H1 (cell line): ENCODE measurements around the gene ZNF77. TPM values are rescaled to one million over a fixed set of nuclear protein-coding genes. Genes with fewer than 3 reads are reported as not detected.

Experiments
- CTCF ChIA-PET: fragments of 300-600 bp; sonication (Branson Sonifier 250); formaldehyde crosslinking; loops from one replicate; lab custom pipeline; 2021; ENCODE audit not compliant: partially characterized antibody; lab: Charles Lee
- POLR2A ChIA-PET: fragments of 300-600 bp; sonication (Branson Sonifier 250); formaldehyde crosslinking; loops from one replicate; lab custom pipeline; 2021; ENCODE audit warnings: inconsistent platforms; ENCODE audit not compliant: partially characterized antibody; lab: Charles Lee
- DNase-seq, 2 experiments: peaks; one replicate each; pipeline versions ENCODE4 v3.0.0 to v3.0.0-alpha.2; 2010 to 2022; ENCODE audit warnings: low spot score in 2 of 2, low read depth in 1 of 2, mixed read lengths in 1 of 2
- FAIRE-seq: peaks from 2 replicates; lab custom pipeline; 2011; peaks lifted over from hg19 to GRCh38; lab: Jason Lieb, UNC
- H2AFZ ChIP-seq: 2 replicates; pipeline ENCODE4 v1.8.1; 2012; ENCODE audit warnings: low read length, inconsistent platforms
- H2AK5ac ChIP-seq: 2 replicates; pipeline ENCODE4 v1.6.1; 2013; ENCODE audit warnings: low read depth, low read length
- H2BK120ac ChIP-seq: replicated peaks from 2 replicates; pipeline ENCODE3; 2013; ENCODE audit warnings: low read depth, low read length, inconsistent platforms
- H2BK12ac ChIP-seq: 2 replicates; pipeline ENCODE4 v1.6.1; 2013; ENCODE audit warnings: low read depth, low read length
- H2BK15ac ChIP-seq: 2 replicates; pipeline ENCODE4 v1.6.1; 2013; ENCODE audit warnings: low read length
- H2BK20ac ChIP-seq: 2 replicates; pipeline ENCODE4 v1.6.1; 2013; ENCODE audit warnings: low read length
- H2BK5ac ChIP-seq: 2 replicates; pipeline ENCODE4 v1.6.1; 2013; ENCODE audit warnings: low read depth, low read length
- H3K14ac ChIP-seq: 2 replicates; pipeline ENCODE4 v1.6.1; 2013; ENCODE audit warnings: inconsistent platforms; ENCODE audit not compliant: insufficient read length
- H3K18ac ChIP-seq: 2 replicates; pipeline ENCODE4 v1.6.1; 2013; ENCODE audit warnings: low read length; ENCODE audit errors: extremely low read depth
- H3K23ac ChIP-seq: 2 replicates; pipeline ENCODE4 v1.6.1; 2013; ENCODE audit warnings: inconsistent platforms; ENCODE audit not compliant: insufficient read length
- H3K23me2 ChIP-seq: 2 replicates; pipeline ENCODE4 v1.6.1; 2013; ENCODE audit warnings: low read depth, low read length
- H3K27ac ChIP-seq: 2 replicates; pipeline ENCODE4 v1.6.1; 2011; ENCODE audit warnings: low read depth, low read length, inconsistent platforms
- H3K27me3 ChIP-seq, 4 experiments: replicated peaks in 1 of 4; 1 replicate in 1 of 4; 2 replicates in 3 of 4; pipeline versions ENCODE4 v1.6.1 to v1.8.1; 2011 to 2013; ENCODE audit warnings: low read length in 3 of 4, mild to moderate bottlenecking in 3 of 4, inconsistent platforms in 2 of 4, mixed read lengths in 2 of 4, moderate library complexity in 1 of 4; ENCODE audit not compliant: control insufficient read depth in 3 of 4, insufficient read depth in 3 of 4; ENCODE audit errors: extremely low read depth in 1 of 4
- H3K36me3 ChIP-seq, 4 experiments: 2 replicates each; pipeline versions ENCODE4 v1.6.1 to v1.8.1; 2011 to 2013; ENCODE audit warnings: mild to moderate bottlenecking in 4 of 4, low read length in 3 of 4, moderate library complexity in 2 of 4, control low read depth in 1 of 4, inconsistent platforms in 1 of 4; ENCODE audit not compliant: insufficient read depth in 4 of 4, control insufficient read depth in 2 of 4
- H3K4ac ChIP-seq: replicated peaks from 2 replicates; pipeline ENCODE3; 2013; ENCODE audit warnings: low read length, low read depth, mixed read lengths, inconsistent platforms; ENCODE audit not compliant: insufficient read length
- H3K4me1 ChIP-seq, 4 experiments: replicated peaks in 1 of 4; 1 replicate in 1 of 4; 2 replicates in 3 of 4; pipeline versions ENCODE4 v1.6.1 to v1.8.1; 2011 to 2013; ENCODE audit warnings: low read length in 3 of 4, inconsistent platforms in 2 of 4, mixed read lengths in 1 of 4; ENCODE audit not compliant: insufficient read depth in 4 of 4, control insufficient read depth in 3 of 4
- H3K4me2 ChIP-seq, 2 experiments: 2 replicates each; pipeline versions ENCODE4 v1.6.1 to v1.8.1; 2011 to 2013; ENCODE audit warnings: low read depth in 2 of 2, low read length in 2 of 2, control low read depth in 1 of 2, inconsistent platforms in 1 of 2, mild to moderate bottlenecking in 1 of 2; ENCODE audit not compliant: insufficient read depth in 1 of 2
- H3K4me3 ChIP-seq, 4 experiments: fragments of 200-600, 300-600 bp in 1 of 4; sonication (generic), shearing (Covaris generic), sonication (Bioruptor Twin) in 1 of 4; 2 replicates each; pipeline versions ENCODE4 v1.5.1 to v1.8.1; 2011 to 2016; ENCODE audit warnings: low read length in 4 of 4, low read depth in 3 of 4, control low read depth in 2 of 4, inconsistent platforms in 2 of 4, mild to moderate bottlenecking in 2 of 4, mixed read lengths in 1 of 4, moderate library complexity in 1 of 4; ENCODE audit not compliant: insufficient read depth in 2 of 4; ENCODE audit errors: extremely low read depth in 1 of 4
- H3K56ac ChIP-seq: replicated peaks from 2 replicates; pipeline ENCODE3; 2013; ENCODE audit warnings: low read depth, mild to moderate bottlenecking, mixed read lengths, low read length, inconsistent platforms; ENCODE audit not compliant: insufficient read length
- H3K79me1 ChIP-seq: 2 replicates; pipeline ENCODE4 v1.6.1; 2013; ENCODE audit warnings: low read depth, low read length, control low read depth
- H3K79me2 ChIP-seq, 2 experiments: 2 replicates each; pipeline versions ENCODE4 v1.6.1 to v1.8.1; 2012 to 2013; ENCODE audit warnings: low read length in 2 of 2, mild to moderate bottlenecking in 2 of 2, inconsistent platforms in 1 of 2; ENCODE audit not compliant: insufficient read depth in 2 of 2, control insufficient read depth in 1 of 2
- H3K9ac ChIP-seq, 4 experiments: replicated peaks in 1 of 4; 1 replicate in 1 of 4; 2 replicates in 3 of 4; pipeline versions ENCODE4 v1.6.1 to v1.8.1; 2011 to 2013; ENCODE audit warnings: low read depth in 3 of 4, low read length in 3 of 4, control low read depth in 2 of 4, mild to moderate bottlenecking in 2 of 4, moderate library complexity in 2 of 4, inconsistent platforms in 1 of 4; ENCODE audit errors: extremely low read depth in 1 of 4
- H3K9me3 ChIP-seq, 2 experiments: 2 replicates each; pipeline versions ENCODE4 v1.6.1 to v1.8.1; 2012 to 2013; ENCODE audit warnings: mild to moderate bottlenecking in 2 of 2, moderate library complexity in 2 of 2, control low read depth in 1 of 2, inconsistent platforms in 1 of 2, low read depth in 1 of 2, low read length in 1 of 2, mixed read lengths in 1 of 2; ENCODE audit not compliant: insufficient read depth in 2 of 2
- H4K20me1 ChIP-seq, 2 experiments: replicated peaks in 1 of 2; 2 replicates each; pipeline versions ENCODE3 to v1.8.1; 2011 to 2013; ENCODE audit warnings: inconsistent platforms in 2 of 2, low read length in 2 of 2, mild to moderate bottlenecking in 1 of 2; ENCODE audit not compliant: insufficient read depth in 2 of 2, control insufficient read depth in 1 of 2
- H4K5ac ChIP-seq: 2 replicates; pipeline ENCODE4 v1.6.1; 2013; ENCODE audit warnings: low read length, low read depth, mixed read lengths, inconsistent platforms; ENCODE audit not compliant: insufficient read length
- H4K8ac ChIP-seq: 2 replicates; pipeline ENCODE4 v1.8.0; 2013; ENCODE audit warnings: mild to moderate bottlenecking, moderate library complexity, low read length, inconsistent platforms; ENCODE audit not compliant: insufficient read depth; ENCODE audit errors: extremely low read depth
- H4K91ac ChIP-seq: replicated peaks from 2 replicates; pipeline ENCODE3; 2013; ENCODE audit warnings: low read length, mixed read lengths, inconsistent platforms; ENCODE audit not compliant: insufficient read length
- ASH2L ChIP-seq: fragments of 200-600, 300-600 bp; sonication (generic); IDR thresholded peaks from one replicate; pipeline ENCODE4 v1.7.1; 2017; ENCODE audit warnings: low read length
- BACH1 ChIP-seq: IDR thresholded peaks from 2 replicates; pipeline ENCODE4 v1.6.1; 2012; ENCODE audit warnings: low read length, improper control_type of control experiment
- BRCA1 ChIP-seq: IDR thresholded peaks from 2 replicates; pipeline ENCODE4 v1.6.1; 2012; ENCODE audit warnings: low read depth, low read length, improper control_type of control experiment
- CTBP2 ChIP-seq: IDR thresholded peaks from 2 replicates; pipeline ENCODE4 v1.7.0; 2011; ENCODE audit warnings: borderline replicate concordance, mild to moderate bottlenecking, moderate library complexity, mixed read lengths, low read length; ENCODE audit not compliant: insufficient read depth, insufficient read length
- EZH2 ChIP-seq: fragments of 200-600 bp; sonication (generic); IDR thresholded peaks from 2 replicates; pipeline ENCODE4 v1.7.1; 2012; ENCODE audit warnings: low read depth, mild to moderate bottlenecking, moderate library complexity, low read length, inconsistent platforms; ENCODE audit not compliant: severe bottlenecking
- FOSL1 ChIP-seq: IDR thresholded peaks from 2 replicates; pipeline ENCODE4 v1.6.1; 2011; ENCODE audit warnings: mild to moderate bottlenecking, low read depth, low read length, moderate library complexity; ENCODE audit not compliant: insufficient read depth
- HDAC2 ChIP-seq, 2 experiments: fragments of 300-600 bp in 1 of 2; sonication (generic) in 1 of 2; IDR thresholded peaks; 2 replicates each; pipeline ENCODE4 v1.6.1; 2011 to 2012; ENCODE audit warnings: low read depth in 2 of 2, low read length in 2 of 2, mild to moderate bottlenecking in 2 of 2, moderate library complexity in 2 of 2, borderline replicate concordance in 1 of 2, inconsistent platforms in 1 of 2
- HDAC6 ChIP-seq: IDR thresholded peaks from one replicate; pipeline ENCODE4 v1.7.1; 2012; ENCODE audit warnings: low read depth, mild to moderate bottlenecking, inconsistent platforms, low read length, moderate library complexity
- RAD21 ChIP-seq, 2 experiments: IDR thresholded peaks in 1 of 2; conservative IDR thresholded peaks in 1 of 2; 2 replicates each; pipeline ENCODE4 v1.6.1; 2011; ENCODE audit warnings: low read depth in 2 of 2, low read length in 2 of 2, improper control_type of control experiment in 1 of 2, inconsistent platforms in 1 of 2, mild to moderate bottlenecking in 1 of 2, moderate library complexity in 1 of 2
- SAP30 ChIP-seq: fragments of 300-600 bp; sonication (generic); IDR thresholded peaks from 2 replicates; pipeline ENCODE4 v1.7.1; 2012; ENCODE audit warnings: low read length, moderate library complexity, mild to moderate bottlenecking, inconsistent platforms; ENCODE audit not compliant: insufficient read depth, insufficient replicate concordance
- SIN3A ChIP-seq, 2 experiments: IDR thresholded peaks in 1 of 2; conservative IDR thresholded peaks in 1 of 2; 2 replicates each; pipeline ENCODE4 v1.6.1; 2011 to 2012; ENCODE audit warnings: low read length in 2 of 2, improper control_type of control experiment in 1 of 2, low read depth in 1 of 2, mild to moderate bottlenecking in 1 of 2
- SUZ12 ChIP-seq: fragments of 200-600 bp; sonication (generic); IDR thresholded peaks from 2 replicates; pipeline ENCODE4 v1.6.1; 2012; ENCODE audit warnings: mild to moderate bottlenecking, inconsistent platforms, low read length, moderate library complexity, mixed read lengths
- WGBS, 2 experiments: shearing (Covaris generic) in 1 of 2; methylation state at CpG; one replicate each; pipeline versions ENCODE4 v1.1.6 to v1.1.7; 2013 to 2015; ENCODE audit warnings: low lambda C conversion rate in 2 of 2, mixed read lengths in 2 of 2, inconsistent platforms in 1 of 2, low coverage in 1 of 2, missing lambda C conversion rate in 1 of 2; ENCODE audit not compliant: insufficient replicate concordance in 2 of 2, insufficient coverage in 1 of 2, insufficient read length in 1 of 2; ENCODE audit errors: extremely low coverage in 1 of 2, missing lambda C conversion rate in 1 of 2; 5-methylcytosine and 5-hydroxymethylcytosine counted together
- polyA plus RNA-seq, 7 experiments: library from polyadenylated mRNA; depleted of rRNA in 3 of 7; stranded (reverse) in 5 of 7; unstranded in 2 of 7; fragments of >200 nt in 5 of 7; fragments of 200-250 nt in 2 of 7; gene quantifications; 1 replicate in 5 of 7; 2 replicates in 1 of 7; 4 replicates in 1 of 7; pipeline versions ENCODE4 v1.2.1 to v1.2.3, GENCODE V29; 2011 to 2013; ENCODE audit warnings: missing spikeins in 2 of 7, mixed read lengths in 2 of 7
- total RNA-seq: library from RNA; stranded (reverse); fragmentation: NEBNext Ultra II Directional; extraction: Animal tissue kit (Norgen Biotek cat#: 25700); gene quantifications from 2 replicates; pipeline ENCODE4 v1.2.1, GENCODE V29; 2021

Gene ZNF77
- total and polyA plus RNA-seq, 2 of the 8 experiments (the other 6 are each of a cell fraction or from before 2014, with no cell fraction given), result 2.9 to 4.7 TPM

DNA sequence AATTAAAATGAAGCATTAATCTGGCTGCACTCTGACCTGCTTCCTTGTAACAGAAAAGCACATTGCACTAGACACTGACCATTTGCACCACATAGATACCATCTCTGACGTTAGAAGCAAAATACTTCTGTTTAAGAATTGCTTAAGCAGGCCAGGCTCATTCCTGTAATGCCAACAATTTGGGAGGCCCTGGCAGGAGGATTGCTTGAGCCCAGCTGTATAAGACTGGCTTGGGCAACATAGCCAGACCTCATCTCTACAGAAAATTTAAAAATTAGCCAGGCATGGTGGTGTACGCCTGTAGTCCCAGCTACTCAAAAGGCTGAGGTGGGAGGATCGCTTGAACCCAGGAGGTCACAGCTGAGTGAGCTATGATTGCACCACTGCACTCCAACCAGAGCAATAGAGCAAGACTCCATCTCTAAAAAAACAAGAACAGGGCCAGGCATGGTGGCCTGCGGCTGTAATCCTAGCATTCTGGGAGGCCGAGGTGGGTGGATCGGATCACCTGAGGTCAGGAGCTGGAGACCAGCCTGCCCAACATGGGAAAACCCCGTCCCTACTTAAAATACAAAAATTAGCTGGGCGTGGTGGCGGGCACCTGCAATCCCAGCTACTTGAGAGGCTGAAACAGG, 25.5 kb upstream of the ZNF77 start:
- Histone ChIP-seq H2BK12ac (no peak overlapping the region), H2BK20ac (no peak overlapping the region), H2BK5ac (no peak overlapping the region), H3K79me2 (no peaks in the 10 kb centered on the region), H3K4ac (no peak overlapping the region), H2AFZ (no peak overlapping the region), H3K79me1 (no peaks in the 10 kb centered on the region), H3K27me3 (no peaks in the 10 kb centered on the region), H3K4me2 (no peak overlapping the region), H3K4me3 (no peak overlapping the region), H3K27ac (no peak overlapping the region), H4K20me1 (no peaks in the 10 kb centered on the region), H4K5ac (no peak overlapping the region), H2BK15ac (no peak overlapping the region), H3K14ac (no peak overlapping the region), H2BK120ac (no peak overlapping the region), H4K91ac (no peak overlapping the region), H3K9me3 (no peaks in the 10 kb centered on the region), H3K18ac (no peak overlapping the region), H3K23me2 (no peaks in the 10 kb centered on the region), H3K4me1 (no peaks in the 10 kb centered on the region), H3K9ac (no peak overlapping the region), H4K8ac (no peak overlapping the region), H3K56ac (no peak overlapping the region), H3K23ac (no peak overlapping the region), H3K36me3 (no peaks in the 10 kb centered on the region), H2AK5ac (no peak overlapping the region)
- no peak for FAIRE-seq
- CTCF ChIA-PET, result interaction anchor here (0.6 to 2.1 kb wide), 13 partner anchors 8 to 193 kb away, joined by 3 to 6 read pairs (median 3); no protein-coding TSS in a partner anchor
- POLR2A ChIA-PET, result interaction anchor here (1.3 kb wide), 1 partner anchor 10 kb away, joined by 3 read pairs; no protein-coding TSS in a partner anchor
- TF ChIP-seq SUZ12 (no peak), BACH1 (no peak), SIN3A (conservative IDR thresholded peaks at IDR 0.05 in 1 of 2, IDR thresholded peaks at IDR 0.05 in 1 of 2; ENCODE audit: low read depth in 1 of 2, low read length in 2 of 2) (no peak), BRCA1 (no peak), FOSL1 (no peak), EZH2 (no peak), CTBP2 (no peak), RAD21 (IDR thresholded peaks at IDR 0.05 in 1 of 2, conservative IDR thresholded peaks at IDR 0.05 in 1 of 2; ENCODE audit: low read depth in 2 of 2, low read length in 2 of 2) (no peak), HDAC6 (no peak), HDAC2 (IDR thresholded peaks at IDR 0.05; ENCODE audit: borderline replicate concordance in 1 of 2, low read depth in 2 of 2, low read length in 2 of 2) (no peak), SAP30 (no peak), ASH2L (no peak)
- 78% methylated on average over 9 of the region's 9 CpGs; no CpG with 5 or more reads in 1 of the 2 experiments for WGBS, 2 experiments
- DNase-seq, result no peak
